Activated naive CD4-positive, alpha-beta T cell treated with anti-CD3 and anti-CD28 coated beads for 36 hours (primary cell): ENCODE data around the gene TMPRSS5. TPM values are rescaled to one million over a fixed set of nuclear protein-coding genes. Genes with fewer than 3 reads are reported as not detected.

Experiments used
- total RNA-seq, 2 experiments: library from RNA; stranded (reverse); gene quantifications; one replicate each; pipeline ENCODE4 v1.2.3, GENCODE V29; 2021

Gene TMPRSS5
- total RNA-seq, 2 experiments from 2014 or later: 1.1 to 1.2 TPM

Other genes with a start within 250 kb of the TMPRSS5 start
- not detected for gene DRD2, start 230.9 kb downstream of the TMPRSS5 start, total RNA-seq
- 10 to 100 TPM; 10.7 to 11.6 TPM for gene ZW10, start 67.4 kb upstream of the TMPRSS5 start, total RNA-seq
- not detected for gene CLDN25, start 73.5 kb upstream of the TMPRSS5 start, total RNA-seq
- gene USP28, start 169.3 kb upstream of the TMPRSS5 start, total RNA-seq: 10 to 100 TPM; 26.1 to 26.8 TPM
- not detected for gene HTR3B, start 198.5 kb upstream of the TMPRSS5 start, total RNA-seq